HG02970 (cell line): ENCODE results near the gene ADGRG3.

ENCODE experiments used
- ATAC-seq: cut with Tn5 transposase; IDR thresholded peaks from one replicate; pipeline ENCODE4 v1.9.1; 2021; ENCODE audit warnings: mild to moderate bottlenecking, moderate library complexity, moderate number of reproducible peaks; ENCODE audit not compliant: unreplicated experiment, low FRiP score

The ADGRG3 gene

DNA sequence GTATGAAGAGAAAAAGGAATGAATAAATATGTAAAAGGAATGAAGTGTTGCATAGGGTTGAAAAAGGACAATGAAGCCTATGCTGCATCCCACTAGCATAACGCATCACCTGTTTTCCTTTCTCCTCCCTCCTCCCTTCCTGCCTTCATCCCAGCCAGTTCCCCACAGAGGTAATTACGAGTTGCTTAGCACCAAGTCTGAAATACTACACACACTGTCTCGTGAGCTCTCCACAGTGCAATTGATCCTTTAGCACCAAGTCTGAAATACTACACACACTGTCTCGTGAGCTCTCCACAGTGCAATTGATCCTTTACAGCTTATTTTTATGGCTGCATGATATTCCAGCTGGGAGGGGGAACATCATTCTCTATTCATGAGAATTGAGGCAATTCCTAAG is 25.4 kb downstream of the ADGRG3 start:
- no peak for ATAC-seq

DNA sequence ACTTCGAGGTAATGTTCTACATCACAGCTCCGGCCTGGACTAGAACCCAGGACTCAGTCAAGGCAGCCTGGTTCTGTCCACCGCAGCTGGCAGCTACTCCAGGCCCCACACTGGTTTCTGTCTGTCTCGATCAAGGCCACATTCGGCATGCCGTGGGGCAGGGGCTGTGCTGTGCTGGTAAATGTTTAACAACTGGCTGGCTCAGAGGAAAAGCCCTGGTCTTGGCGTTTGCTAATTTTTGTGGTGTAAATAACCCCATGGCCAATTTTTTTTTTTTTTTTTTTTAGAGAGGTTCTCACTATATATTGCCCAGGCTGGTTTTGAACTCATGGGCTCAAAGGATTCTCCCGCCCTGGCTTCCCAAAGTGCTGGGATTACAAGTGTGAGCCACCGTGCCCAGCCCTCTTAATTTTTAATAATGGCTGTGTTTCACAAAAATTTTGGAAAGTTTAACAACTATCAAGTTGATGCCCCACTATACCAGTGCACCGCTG is 26.2 kb downstream of the ADGRG3 start:
- ATAC-seq = no peak

DNA sequence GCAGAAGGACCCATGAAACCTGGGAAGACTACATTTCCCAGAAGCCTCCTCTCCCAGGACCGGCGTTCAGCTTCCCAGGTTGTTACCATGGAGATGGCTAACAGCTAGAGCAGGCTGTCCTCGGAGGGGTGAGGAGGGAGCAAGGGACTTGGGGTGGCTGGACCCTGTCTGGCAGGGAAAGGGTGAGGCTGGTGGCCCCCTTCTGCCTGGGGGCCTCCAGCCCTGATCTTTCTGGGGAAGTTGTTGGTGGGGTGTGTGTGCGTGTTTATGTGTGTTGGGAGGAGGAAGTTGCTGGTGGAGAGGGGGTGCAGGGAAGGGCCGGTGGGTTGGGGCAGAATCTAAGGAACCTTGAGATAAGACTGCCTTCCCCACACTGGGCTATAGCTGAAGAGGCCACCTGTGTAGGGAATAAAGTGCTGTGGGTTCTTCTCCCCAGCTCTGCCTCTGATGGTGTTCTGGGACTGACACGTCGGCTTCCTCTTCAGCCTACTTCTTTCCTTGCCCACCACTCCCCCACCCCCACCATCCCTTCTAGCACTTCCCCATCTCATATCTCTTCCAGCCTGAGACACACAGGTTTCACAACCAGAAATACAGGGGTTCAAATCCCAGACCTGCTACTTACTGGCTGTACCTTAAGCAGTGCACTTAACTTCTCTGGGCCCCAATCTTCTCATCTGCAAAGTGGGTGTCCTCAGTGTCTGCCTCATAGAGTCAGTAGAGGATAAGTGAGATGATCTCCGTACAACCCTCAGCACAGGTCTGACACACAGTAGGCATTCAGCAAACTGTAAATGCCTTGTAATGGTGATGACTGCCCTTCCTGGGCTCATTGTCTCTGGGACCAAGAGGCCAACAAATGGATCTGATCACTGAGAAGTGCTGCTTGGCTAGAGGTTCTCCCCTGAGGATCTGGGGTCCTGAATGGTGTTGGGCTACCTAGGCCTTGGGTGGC is 26.9 kb downstream of the ADGRG3 start, which contains the start of gene DRC7:
DRC7 (plus strand) TSS at position 82 of the 955 bp plus-strand sequence. CDS start 3,144 bp downstream, outside the sequence.
- no peak for ATAC-seq

DNA sequence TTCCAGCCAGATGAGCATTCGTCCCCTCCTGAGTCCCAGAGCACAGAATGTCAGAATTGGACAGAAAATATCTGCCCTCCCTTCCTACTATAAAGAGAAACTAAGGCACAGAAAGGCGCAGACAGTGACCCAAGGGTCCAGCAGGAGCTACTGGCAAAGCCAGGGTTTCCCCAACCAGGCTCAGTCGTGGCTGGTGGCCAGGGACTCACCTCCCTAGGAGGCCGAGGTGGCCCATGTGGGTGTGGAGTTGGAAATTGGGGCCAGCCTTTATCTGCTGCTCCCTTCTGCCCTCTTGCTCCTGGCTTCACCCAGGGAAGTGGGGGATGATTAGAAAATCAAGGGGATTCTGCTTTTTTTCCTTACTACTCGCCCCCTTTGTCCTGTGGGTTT is 27.6 kb downstream of the ADGRG3 start:
- no peak for ATAC-seq

DNA sequence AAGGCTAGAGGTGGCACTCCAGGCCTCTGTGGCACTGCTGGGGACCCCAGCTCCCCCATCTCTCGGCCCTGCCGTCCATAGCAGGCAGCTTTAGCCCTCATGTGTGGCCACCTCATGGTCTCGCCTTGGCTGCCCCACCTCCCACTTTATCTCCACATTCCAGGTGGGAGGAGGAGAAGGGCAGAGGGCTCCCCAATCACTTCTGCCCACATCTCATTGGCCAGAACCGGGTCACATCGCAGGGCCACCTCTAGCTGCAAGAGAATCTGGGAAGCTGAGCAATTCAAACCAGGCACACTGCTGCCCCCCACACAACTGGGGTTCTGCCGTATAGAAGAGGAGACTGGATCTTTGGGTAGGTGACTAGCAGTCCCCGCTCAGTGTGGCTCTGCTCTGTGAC is 28.1 kb downstream of the ADGRG3 start:
- ATAC-seq = no peak

DNA sequence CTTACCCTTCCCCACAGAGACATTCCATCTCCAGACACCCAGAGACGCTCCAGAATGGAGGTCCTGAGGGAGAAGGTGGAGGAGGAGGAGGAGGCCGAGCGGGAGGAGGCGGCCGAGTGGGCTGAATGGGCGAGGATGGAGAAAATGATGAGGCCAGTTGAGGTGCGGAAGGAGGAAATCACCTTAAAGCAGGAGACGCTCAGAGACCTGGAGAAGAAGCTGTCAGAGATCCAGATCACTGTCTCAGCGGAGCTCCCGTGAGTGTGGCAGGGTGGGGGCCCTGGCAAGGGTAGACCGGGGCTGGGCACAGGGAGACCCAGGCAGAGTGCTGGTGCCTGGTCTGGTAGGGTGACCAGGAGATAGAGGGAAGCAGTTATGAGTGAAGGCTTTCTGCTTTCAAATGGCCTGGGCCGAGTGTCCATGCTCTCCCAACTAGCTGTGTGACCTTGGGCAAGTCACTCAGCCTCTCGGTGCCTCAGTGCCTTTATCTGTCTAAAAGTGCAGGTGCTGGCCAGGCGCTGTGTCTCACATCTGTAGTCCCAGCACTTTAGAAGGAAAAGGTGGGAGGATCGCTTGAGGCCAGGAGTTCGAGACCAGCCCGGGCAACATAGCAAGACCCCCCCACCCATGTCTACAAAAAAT is 29.9 kb downstream of the ADGRG3 start:
- no peak for ATAC-seq

DNA sequence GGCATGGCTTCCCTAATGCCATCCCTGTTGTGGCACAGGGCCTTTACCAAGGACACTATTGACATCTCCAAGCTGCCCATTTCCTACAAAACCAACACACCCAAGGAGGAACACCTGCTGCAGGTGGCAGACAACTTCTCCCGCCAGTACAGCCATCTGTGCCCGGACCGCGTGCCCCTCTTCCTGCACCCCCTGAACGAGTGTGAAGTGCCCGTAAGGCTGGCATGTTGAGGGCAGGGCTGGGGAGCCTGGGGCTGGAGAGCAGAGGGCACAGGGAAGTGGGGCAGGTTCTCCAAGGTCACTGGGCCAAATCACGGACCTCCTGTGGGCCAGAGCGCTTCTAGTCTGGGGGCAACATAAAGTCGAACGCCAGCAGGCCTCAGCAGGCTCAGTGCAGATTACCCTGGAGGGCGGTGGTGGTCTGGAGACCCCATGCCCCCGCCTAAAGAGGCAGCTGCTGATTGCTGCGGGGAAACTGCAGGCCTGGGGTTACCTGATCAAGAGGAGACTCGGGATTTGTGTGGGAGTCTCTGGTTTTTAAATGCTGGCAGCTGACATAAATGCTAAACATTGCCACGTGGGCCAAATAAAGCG is 30.8 kb downstream of the ADGRG3 start:
- no peak for ATAC-seq

DNA sequence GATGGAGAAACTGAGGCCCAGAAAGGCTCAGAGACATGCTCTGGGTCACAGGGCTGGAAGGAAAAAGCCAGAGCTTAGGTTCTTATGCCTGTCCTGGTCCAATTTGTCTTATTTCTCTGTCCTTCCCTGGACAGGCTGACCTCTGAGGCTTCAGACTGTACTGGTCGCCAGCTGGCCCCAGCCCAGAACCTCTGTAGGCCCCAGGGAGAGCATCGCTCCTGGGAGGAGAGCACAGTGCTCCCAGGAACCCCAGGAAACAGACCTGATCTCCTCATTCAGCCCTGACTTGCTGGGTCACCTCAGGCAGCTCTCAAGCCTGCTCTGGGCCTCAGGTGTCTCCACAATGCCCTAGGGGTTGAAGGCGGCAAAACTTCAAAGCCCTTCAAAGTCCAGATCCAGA is 31.4 kb downstream of the ADGRG3 start:
- no peak for ATAC-seq

DNA sequence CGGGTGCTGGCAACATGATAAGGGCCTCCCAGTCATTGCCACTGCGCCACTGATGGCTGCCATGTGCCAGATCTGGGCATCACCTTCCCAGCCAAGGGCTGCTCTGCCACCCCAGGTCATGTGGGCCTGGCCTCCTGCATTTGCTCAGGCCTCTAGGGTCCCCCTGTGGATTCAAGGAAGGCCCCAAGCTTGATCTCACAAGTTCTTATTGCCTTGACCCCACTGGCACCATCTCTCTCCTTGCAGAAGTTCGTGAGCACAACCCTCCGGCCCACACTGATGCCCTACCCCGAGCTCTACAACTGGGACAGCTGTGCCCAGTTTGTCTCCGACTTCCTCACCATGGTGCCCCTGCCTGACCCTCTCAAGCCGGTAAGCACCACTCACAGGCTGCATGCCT is 31.8 kb downstream of the ADGRG3 start:
- ATAC-seq = no peak

DNA sequence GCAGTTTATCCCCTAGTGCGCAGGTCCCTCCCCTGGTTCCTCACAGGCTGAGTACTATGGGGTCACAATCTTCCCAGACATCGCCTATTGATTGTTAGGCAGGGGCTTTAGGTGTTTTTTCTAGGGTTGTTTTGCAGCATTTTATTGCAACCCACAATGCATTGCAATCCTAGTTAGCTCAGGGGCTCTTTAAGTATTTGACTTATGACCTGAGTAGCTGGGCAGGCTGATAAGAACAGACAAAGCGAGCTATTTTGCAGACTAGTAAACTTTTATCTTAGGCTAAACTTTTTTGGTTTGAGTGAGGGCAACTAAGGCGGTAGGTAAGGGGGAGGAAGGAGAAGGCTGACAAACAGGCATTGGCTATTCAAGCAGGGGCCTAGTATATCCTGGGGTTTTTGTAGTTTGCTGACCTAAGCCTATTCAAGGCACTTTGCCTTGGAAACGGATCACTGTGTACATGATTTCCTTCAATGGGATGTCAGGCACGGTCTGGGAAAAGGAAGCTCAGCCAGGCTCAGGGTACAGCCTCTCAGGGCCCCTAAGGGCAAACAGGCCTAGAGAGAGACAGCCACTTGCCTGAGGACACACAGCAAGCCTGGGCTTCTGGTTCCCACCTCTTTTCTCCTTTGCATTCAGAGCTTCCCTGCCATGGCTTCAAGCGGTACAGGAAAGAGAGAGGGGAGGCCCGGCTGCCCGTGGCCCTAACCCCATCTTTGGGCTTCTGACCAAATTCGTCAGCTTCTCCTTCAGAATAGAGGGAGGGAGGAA is 32.9 kb downstream of the ADGRG3 start:
- no peak for ATAC-seq

DNA sequence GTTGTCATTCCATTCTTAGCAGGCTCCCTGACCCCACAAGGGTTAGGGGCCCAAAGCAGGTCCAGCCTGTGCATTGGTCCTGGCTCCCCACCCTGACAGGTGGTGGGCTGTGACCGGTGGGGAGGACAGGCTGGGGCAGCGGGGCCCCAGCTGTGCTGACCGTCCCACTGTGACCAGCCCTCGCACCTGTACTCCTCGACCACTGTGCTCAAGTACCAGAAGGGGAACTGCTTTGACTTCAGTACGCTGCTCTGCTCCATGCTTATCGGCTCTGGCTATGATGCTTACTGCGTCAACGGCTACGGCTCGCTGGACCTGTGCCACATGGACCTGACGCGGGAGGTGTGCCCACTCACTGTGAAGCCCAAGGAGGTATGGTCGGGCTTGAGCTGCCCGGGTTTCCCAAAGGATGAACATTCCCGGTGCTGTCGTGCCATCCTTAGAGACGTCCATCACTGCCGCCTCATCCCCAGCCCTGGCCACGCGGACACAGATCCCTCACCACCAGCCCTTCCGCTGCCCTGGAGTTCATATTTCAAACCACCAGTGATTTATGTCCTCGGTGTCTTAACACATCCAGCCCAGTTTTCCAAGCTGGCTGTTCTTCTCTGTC is 33.8 kb downstream of the ADGRG3 start:
- no peak for ATAC-seq

DNA sequence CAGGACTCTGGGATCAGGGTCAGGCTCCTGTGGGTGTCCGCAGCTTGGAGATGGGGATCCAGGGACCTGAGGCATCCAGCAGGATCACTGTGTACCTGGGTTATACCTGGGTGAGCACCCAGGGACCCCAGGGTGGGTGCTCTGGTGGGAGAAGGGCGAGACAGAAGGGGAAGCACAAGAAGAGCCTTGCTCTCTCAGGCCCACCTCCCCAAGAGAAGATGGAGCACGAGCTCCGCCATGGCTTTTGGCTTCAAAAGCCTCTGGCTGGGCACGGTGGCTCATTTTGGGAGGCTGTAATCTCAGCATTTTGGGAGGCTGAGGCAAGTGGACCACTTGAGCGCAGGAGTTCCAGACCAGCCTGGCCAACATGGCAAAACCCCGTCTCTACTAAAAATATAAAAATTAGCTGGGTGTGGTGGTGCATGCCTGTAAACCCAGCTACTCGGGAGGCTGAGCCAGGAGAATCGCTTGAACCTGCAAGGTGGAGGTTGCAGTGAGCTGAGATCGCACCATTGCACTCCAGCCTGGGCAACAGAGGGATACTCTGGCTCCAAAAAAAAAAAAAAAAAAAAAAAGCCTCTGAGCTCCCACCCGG is 35.4 kb downstream of the ADGRG3 start:
- ATAC-seq = no peak

DNA sequence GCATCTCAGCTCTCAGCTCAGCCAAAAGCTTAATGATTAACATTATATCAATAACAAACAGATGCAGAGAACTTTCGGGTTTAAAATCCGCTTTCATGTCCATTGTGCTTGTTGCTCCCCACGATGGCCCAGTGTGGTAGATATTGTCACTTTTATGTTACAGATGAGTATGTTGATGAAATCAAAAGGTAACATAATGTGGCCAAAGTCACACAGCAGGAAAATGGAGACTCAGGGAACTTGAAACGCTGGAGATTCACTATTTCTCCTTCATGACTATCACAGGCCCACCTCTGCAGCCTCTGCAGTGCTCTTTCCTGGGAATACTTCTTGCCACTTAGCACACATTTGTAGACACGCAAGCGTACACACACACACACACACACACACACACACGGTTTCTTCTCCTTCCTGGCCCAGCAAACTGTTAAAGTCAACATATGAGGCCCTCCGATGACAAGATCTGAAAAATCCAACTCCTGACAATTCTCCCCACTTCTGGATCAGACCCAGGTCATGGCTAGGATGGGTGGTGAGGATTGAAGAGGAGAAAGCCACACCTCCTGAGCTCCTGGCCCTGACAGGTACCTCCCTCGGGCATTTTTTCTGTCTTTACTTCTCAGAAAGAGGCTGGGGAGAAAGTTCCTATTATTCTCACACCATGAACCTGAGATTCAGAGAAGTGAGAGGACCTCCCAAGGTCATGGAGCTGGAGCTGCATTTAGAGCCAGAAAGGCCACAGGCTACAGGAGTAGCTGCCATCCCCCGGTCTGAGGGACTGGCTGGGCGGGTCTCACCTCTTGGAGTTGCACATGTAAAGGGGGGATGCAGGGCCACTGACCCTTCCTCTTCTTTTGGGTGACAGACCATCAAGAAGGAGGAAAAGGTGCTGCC is 36.2 kb downstream of the ADGRG3 start:
- no peak for ATAC-seq

DNA sequence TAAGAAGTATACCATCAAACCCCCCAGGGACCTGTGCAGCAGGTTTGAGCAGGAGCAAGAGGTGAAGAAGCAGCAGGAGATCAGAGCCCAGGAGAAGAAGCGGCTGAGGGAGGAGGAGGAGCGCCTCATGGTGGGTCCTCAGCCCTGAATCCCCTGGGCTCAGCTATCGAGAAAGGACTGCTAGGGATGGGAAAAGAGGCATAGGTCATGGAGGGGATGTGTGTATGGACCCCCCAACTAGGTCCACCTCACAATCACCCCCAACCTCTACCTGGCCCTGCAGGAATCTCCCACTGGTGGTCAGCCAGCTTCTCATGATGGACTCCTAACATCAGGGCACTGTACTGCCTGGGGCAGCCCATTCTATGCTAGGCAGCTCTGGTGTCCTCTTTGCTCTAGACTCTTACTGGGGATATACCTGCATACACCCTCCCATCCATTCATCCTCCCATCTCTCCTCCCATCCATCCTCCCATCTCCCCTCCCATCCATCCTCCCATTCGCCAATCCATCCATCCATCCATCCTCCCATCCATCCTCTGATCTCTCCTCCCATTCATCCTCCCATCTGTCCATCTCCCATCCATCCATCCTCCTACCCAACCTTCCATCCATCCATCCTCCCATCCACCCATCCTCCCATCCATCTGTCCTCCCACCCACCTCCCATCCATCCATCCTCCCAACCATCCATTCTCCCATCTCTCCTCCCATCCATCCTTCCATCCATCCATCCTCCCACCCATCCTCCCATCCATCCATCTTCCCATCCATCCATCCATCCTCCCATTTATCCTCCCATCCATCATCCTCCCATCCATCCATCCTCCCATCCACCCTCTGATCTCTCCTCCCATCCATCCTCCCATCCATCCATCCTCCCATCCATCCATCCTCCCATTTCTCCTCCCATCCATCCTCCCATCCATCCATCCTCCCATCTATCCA is 37.1 kb downstream of the ADGRG3 start:
- ATAC-seq = no peak

DNA sequence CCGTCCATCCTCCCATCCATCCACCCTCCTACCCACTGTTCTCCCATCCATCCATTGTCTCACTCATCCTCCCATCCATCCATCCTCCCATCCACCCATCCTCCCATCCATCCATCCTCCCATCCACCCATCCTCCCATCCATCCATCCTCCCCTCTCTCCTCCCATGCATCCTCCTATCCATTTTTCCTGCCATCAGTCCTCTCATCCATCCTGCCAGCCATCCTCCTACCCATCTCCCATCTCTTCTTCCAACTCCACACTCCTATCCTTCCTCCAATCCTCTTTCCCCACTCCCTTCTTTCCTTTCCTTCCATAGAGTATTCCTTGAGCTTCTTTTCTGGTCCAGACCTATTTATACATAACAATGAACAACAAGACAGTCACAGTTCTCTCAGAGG is 38.6 kb downstream of the ADGRG3 start:
- no peak for ATAC-seq

DNA sequence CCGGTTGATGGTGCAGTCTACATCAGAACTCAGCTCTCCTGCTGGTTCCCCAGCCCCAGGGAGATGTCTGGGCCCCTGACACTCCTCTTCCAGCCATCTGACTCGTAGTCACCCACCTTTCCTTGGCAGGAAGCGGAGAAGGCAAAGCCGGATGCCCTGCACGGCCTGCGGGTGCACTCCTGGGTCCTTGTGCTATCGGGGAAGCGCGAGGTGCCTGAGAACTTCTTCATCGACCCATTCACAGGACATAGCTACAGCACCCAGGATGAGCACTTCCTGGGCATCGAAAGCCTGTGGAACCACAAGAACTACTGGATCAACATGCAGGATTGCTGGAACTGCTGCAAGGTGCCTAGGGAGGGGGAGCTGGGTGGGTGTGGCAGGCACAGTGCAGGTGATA is 39.2 kb downstream of the ADGRG3 start:
- ATAC-seq = no peak

DNA sequence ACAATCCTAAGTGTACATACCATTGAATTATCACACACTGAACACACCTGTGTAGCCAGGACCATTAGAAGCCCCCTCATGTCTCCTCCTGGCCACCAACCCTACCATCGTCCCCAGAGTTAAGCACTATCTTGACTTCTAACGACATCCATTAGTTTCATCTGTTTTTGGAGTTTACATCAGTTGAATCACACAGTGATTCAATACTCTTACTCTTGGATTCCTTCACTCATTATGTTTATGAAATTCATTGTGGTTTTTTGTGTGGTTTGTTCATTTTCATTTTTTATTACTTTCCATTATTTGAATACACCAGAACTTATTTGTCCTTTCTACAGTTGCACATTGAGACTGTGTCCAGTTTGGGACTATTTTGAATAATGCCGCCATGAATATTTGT is 40.1 kb downstream of the ADGRG3 start:
- no peak for ATAC-seq

DNA sequence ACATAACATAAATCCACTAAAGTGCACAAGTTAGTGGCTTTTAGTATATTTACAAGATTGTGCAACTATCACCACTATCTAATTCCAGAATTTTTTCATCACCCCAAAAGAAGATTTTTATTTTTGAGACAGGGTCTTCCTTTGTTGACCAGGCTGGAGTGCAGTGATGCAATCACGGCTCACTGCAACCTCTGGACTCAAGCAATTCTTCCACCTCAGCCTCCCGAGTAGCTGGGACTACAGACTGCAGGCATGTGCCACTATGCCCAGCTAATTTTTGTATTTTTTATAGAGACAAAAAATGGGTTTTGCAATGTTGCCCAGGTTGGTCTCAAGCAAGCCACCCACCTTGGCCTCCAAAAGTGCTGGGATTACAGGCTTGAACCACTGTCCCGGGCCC is 41.6 kb downstream of the ADGRG3 start:
- ATAC-seq = no peak
